Chondrocyte (in vitro differentiated cells): ENCODE measurements around the gene RASGRP3. TPM values are rescaled to one million over a fixed set of nuclear protein-coding genes. Genes with fewer than 3 reads are reported as not detected.

Experiments used
- DNase-seq: peaks from one replicate; pipeline ENCODE4 v3.0.0; 2021; ENCODE audit warnings: mixed read lengths, low spot score
- H3K27ac Mint-ChIP-seq: one replicate; pipeline ENCODE4 v1.8.0; 2021; ENCODE audit warnings: mild to moderate bottlenecking, moderate library complexity, mixed read lengths; ENCODE audit not compliant: unreplicated experiment
- H3K27me3 Mint-ChIP-seq: 2 replicates; pipeline ENCODE4 v1.8.0; 2021; ENCODE audit warnings: low read depth, mixed read lengths
- H3K36me3 Mint-ChIP-seq: 2 replicates; pipeline ENCODE4 v1.8.0; 2021; ENCODE audit warnings: low read depth, mixed read lengths
- H3K4me1 Mint-ChIP-seq: 2 replicates; pipeline ENCODE4 v1.8.0; 2021; ENCODE audit warnings: low read depth, mild to moderate bottlenecking, mixed read lengths
- H3K4me3 Mint-ChIP-seq: one replicate; pipeline ENCODE4 v1.8.0; 2021; ENCODE audit warnings: mild to moderate bottlenecking, moderate library complexity, mixed read lengths; ENCODE audit not compliant: unreplicated experiment
- H3K9me3 Mint-ChIP-seq: 2 replicates; pipeline ENCODE4 v1.8.0; 2021; ENCODE audit warnings: low read depth, mixed read lengths
- total RNA-seq: library from RNA; stranded (reverse); gene quantifications from 3 replicates; pipeline ENCODE4 v1.2.1, GENCODE V29; 2021
- TF ChIP-seq, protein P1 (sequence below): fragments of 200-600 bp; sonication (generic); IDR thresholded peaks from 2 replicates; pipeline ENCODE4 v1.5.0; 2021; ENCODE audit warnings: antibody characterized with exemption, mild to moderate bottlenecking, moderate library complexity

RASGRP3 gene
- total RNA-seq, 1 donor from 2014 or later, result 3.0 TPM

DNA sequence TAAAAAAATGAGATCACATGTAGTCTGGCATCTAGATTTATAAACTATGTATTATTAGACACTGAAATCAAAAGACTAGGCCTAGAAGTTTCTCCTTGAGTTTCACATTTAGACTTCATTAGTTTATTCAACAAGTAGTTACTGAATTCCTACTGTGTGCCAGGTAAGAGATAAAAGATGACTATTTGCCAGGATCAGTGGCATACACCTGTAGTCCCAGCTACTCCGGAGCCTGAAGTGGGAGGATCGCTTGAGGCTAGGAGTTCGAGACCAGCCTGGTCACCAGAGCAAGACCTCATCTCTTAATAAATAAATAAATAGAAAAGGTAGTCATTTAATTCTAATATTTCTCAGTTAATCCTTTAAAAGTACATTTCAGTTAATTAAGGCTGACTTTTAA lies 120.6 kb downstream of the RASGRP3 start:
- H3K9me3 Mint-ChIP-seq, result no peaks in the 10 kb centered on the region
- peaks cover 49% of the 10 kb centered on the region for H3K4me1 Mint-ChIP-seq
- no peak for DNase-seq
- TF ChIP-seq, protein P1, sequence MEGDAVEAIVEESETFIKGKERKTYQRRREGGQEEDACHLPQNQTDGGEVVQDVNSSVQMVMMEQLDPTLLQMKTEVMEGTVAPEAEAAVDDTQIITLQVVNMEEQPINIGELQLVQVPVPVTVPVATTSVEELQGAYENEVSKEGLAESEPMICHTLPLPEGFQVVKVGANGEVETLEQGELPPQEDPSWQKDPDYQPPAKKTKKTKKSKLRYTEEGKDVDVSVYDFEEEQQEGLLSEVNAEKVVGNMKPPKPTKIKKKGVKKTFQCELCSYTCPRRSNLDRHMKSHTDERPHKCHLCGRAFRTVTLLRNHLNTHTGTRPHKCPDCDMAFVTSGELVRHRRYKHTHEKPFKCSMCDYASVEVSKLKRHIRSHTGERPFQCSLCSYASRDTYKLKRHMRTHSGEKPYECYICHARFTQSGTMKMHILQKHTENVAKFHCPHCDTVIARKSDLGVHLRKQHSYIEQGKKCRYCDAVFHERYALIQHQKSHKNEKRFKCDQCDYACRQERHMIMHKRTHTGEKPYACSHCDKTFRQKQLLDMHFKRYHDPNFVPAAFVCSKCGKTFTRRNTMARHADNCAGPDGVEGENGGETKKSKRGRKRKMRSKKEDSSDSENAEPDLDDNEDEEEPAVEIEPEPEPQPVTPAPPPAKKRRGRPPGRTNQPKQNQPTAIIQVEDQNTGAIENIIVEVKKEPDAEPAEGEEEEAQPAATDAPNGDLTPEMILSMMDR, result no peak
- H3K36me3 Mint-ChIP-seq, result peaks cover 21% of the 10 kb centered on the region
- peak overlapping the region; percentile 74 for H3K27ac Mint-ChIP-seq
- H3K4me3 Mint-ChIP-seq, result peak overlapping the region; percentile 94
- H3K27me3 Mint-ChIP-seq, result no peaks in the 10 kb centered on the region

DNA sequence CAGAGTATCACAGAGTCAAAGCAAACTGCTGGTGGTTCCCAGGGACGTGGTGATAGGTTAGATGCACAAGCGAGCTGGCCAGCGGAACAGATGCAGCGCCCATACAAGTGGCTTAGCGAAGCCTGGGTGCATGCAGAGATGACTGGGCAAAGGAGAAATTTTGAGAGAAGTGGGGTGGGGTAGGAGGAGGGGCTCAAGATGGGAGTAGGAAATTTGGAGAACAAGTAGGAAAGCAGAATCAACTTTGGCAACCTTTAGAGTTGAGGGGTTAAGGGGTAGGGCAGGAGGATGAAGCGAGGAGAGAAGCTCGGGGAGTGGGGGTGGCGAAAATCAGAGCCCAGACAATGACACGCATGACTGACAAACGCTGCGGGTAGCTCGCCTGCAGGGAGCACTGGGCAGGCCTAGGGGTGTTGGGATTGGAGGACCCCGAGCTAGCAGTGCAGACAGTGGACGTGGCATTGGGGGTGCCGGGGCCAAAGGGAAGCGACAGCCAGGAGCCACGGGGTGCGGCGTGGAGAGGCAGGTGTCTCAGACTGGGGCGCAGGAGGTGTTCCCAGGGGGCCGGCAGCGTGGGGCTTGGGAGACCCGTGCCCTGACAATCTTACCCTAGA lies 122.2 kb downstream of the RASGRP3 start:
- H3K27ac Mint-ChIP-seq, result peak overlapping the region; percentile 100
- H3K4me3 Mint-ChIP-seq, result peak overlapping the region; percentile 94
- no peaks in the 10 kb centered on the region for H3K27me3 Mint-ChIP-seq
- DNase-seq, result peak; percentile 91
- H3K4me1 Mint-ChIP-seq, result peaks cover 47% of the 10 kb centered on the region
- peaks cover 11% of the 10 kb centered on the region for H3K36me3 Mint-ChIP-seq
- H3K9me3 Mint-ChIP-seq, result no peaks in the 10 kb centered on the region
- TF ChIP-seq, protein P1, result no peak

DNA sequence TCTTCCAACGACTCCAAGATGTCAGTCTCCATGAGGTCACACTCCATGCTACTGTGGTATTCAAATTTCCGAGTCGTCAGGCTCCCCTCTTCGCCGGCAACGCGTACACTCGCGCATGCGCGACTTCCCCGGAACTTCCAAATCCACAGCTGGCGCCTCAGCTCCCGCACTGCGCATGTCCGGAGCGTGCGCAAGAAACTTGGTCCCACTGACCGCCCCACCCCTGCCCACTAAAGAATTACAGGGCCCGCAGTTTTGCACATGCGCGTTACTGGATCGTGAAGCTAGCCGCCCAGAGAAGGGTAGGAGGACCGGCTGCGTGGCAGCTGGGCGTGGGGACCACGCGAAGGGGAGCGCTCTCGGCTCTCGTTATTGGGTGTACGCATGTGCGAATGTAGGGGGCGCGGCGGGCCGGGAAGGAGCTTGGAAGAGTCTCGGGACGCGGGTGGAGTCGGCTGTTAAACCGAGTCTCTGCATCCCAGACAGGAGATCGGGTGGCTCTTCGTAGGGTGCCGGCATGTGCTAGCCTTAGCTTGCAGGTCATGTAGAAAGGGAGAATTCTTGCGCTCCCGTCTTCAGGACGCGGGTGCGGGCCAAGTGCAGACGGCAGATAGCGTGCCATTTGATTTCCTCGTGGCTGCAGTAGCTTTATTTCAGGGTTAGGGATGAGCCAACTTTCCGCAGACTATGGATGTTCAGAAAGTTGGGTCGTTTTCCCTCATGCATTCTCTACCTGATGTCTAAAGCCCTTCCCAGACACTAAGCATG lies 122.9 kb downstream of the RASGRP3 start, which contains the start of gene FAM98A:
Gene FAM98A, minus strand, starts transcription at position 125 of the 768 bp plus-strand sequence. Its CDS starts 78 bp downstream, at position 47.
- Mint-ChIP-seq H3K27ac (peak within 1 kb of the TSS; percentile 100), H3K36me3 (peaks cover 7% of the 10 kb centered on the region), H3K4me3 (peak within 1 kb of the TSS; percentile 94), H3K4me1 (peaks cover 43% of the 10 kb centered on the region), H3K27me3 (no peaks in the 10 kb centered on the region), H3K9me3 (no peaks in the 10 kb centered on the region)
- peak; percentile 99 for DNase-seq
- TF ChIP-seq, protein P1, result peak; percentile 61

DNA sequence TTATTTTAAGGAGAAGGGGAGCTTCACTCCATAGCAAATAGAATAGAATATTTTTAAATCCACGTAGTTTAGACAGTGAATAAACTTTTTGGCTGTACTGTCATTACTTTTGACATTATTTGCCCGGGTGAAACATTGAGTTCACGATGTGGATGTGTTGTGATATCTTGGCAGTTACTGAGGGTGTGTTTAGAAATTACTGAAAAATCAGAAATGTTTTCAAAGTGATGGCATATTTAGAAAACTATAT lies 123.4 kb downstream of the RASGRP3 start:
- Mint-ChIP-seq H3K27me3 (no peaks in the 10 kb centered on the region), H3K9me3 (no peaks in the 10 kb centered on the region), H3K4me1 (peaks cover 43% of the 10 kb centered on the region), H3K4me3 (peak overlapping the region; percentile 94), H3K27ac (peak overlapping the region; percentile 100), H3K36me3 (peaks cover 4% of the 10 kb centered on the region)
- no peak for DNase-seq
- TF ChIP-seq, protein P1, result no peak

DNA sequence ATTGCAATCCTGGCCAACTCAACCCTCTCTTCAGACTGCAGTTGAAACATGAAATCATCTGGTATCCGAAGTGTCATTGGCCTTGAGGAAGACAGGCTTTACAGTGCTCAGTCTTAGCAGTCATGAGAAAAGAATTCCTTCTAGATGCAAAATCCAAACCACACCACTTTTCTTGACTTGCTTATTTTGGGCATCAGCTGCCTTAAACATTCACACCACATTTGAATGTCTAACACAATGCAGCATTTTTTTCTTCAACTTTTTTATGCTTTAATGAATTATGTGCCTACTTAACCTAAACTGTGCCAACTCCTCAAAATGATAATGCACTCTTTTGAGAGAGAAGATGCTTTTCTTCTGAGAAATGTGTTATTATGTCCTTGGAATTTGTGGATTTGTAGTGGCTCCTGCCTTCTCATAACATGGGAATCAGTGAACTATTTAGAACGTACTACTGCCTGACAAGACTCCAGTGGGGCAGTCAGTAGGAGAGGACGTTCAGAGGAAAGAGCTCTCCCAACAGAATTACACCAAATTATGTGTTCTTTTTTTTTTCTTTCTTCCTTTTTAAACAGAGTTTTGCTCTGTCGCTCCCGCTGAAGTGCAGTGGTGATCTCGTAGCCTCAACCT lies 125.9 kb downstream of the RASGRP3 start:
- Mint-ChIP-seq H3K27ac (peak overlapping the region; percentile 41), H3K36me3 (no peaks in the 10 kb centered on the region), H3K4me3 (no peak overlapping the region), H3K9me3 (no peaks in the 10 kb centered on the region), H3K27me3 (no peaks in the 10 kb centered on the region), H3K4me1 (peaks cover 42% of the 10 kb centered on the region)
- TF ChIP-seq, protein P1, result no peak
- no peak for DNase-seq
